Lower leg skin (tissue), 3 donors: ENCODE results near the gene PITPNC1.

Source experiments
- POLR2A ChIP-seq, 2 donors: fragments of 450-650 bp; IDR thresholded peaks; one replicate each; pipeline ENCODE4 v1.6.1; 2016 to 2017; ENCODE audit warnings: antibody characterized with exemption in 2 of 2, mild to moderate bottlenecking in 1 of 2, moderate library complexity in 1 of 2
- TF ChIP-seq, protein P1 (sequence below), 3 donors: fragments of 450-650 bp; IDR thresholded peaks; one replicate each; pipeline ENCODE4 v1.5.1; 2016; ENCODE audit warnings: antibody characterized with exemption in 3 of 3, mild to moderate bottlenecking in 3 of 3, moderate library complexity in 2 of 3

DNA sequence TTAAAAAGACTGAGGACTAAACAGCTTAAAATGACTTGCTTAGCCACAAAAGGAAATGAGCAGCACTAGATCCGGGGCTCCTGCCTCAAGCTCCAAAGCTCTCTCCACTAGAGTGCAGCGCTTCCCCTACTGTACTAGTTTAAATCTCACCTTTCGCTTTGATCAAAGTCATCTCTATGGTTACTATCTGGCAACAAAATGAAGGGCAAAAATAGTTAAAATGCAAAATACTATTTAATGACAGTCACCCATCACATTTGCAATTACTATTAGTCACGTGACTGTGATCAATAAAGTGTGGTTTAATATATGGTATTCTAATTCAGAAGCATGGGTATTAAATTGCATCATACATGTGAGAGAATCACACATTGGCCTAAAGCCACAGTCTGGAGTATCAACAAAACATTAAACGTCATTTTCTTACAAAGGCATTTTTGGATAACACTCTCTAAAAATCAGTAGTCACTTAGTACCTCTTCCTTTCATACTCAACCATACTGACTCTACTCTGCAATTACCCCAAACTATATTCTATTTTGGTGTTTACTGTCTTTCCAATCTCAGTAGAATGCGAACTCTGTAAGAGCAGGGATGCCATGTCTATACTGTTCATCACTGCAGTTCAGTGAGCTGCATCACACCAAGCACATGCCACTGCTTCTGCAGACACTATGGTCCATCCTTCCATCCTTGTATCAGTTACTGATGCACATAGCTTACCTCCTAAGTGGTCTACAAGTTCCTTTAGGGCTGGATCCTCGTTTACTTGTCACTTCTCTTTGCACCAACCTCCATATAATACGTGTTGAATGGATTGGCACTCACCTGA, 16.9 kb upstream of the PITPNC1 start:
- TF ChIP-seq, protein P1, sequence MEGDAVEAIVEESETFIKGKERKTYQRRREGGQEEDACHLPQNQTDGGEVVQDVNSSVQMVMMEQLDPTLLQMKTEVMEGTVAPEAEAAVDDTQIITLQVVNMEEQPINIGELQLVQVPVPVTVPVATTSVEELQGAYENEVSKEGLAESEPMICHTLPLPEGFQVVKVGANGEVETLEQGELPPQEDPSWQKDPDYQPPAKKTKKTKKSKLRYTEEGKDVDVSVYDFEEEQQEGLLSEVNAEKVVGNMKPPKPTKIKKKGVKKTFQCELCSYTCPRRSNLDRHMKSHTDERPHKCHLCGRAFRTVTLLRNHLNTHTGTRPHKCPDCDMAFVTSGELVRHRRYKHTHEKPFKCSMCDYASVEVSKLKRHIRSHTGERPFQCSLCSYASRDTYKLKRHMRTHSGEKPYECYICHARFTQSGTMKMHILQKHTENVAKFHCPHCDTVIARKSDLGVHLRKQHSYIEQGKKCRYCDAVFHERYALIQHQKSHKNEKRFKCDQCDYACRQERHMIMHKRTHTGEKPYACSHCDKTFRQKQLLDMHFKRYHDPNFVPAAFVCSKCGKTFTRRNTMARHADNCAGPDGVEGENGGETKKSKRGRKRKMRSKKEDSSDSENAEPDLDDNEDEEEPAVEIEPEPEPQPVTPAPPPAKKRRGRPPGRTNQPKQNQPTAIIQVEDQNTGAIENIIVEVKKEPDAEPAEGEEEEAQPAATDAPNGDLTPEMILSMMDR (IDR thresholded peaks at IDR 0.05): no peak
- TF ChIP-seq POLR2A (IDR thresholded peaks at IDR 0.05): no peak
